ENCODE data around the gene PASK. TPM values are rescaled to one million over a fixed set of nuclear protein-coding genes. Genes with fewer than 3 reads are reported as not detected.

PASK gene
- total and polyA plus RNA-seq, 8 donors: 0.58 to 56.7 (median 5.9) TPM

DNA sequence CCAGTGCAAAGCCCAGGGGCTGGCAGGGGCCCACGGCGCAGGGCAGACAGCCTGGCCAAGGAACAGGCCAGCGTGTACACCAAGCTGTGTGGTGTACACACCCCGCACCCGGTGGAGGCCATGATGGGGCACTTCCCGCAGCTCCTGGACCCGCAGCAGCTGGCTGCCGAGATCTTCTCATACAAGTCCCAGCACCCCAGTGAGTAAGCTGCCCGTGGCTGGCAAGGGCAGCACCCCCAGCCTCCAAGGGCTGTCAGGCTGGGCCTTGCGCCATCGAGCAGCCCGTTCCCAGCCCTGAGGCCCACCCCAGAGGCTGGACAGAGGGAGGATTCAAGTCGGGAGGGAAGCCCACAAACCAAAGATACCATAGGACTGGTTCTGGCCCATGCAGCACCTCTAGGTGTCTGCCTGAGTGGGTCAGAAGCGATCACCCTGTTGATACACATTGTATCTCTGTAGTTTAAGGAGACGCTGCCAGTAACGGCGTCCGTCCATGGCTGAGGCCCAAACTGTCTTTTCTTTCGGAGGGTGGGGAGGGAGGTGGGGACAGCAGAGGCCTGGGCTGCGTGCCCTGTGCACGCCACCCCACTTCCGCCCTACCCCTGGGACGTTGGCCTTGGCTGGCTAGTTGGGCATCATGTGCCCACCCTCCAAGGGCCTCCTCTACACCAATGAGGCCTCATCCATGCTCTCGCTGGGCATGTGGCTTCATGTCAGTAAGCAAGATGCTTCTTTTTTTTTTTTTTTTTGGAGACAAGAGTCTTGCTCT, 30.4 kb downstream of the PASK start:
- Histone ChIP-seq H3K36me3 (peaks cover 0 to 28% (median 24%) of the 10 kb centered on the region in 4 donors), H3K9me3 (no peaks in the 10 kb centered on the region), H3K4me1 (no peaks in the 10 kb centered on the region), H3K27ac (no peak overlapping the region), H3K27me3 (no peaks in the 10 kb centered on the region), H3K4me3 (no peak overlapping the region)
- 92 to 95% (median 93%) methylated on average over 16 to 24 of the region's 24 CpGs for WGBS, 5 donors
- intact Hi-C loops (cut with DNase I; ENCODE audit: low total_unique reads): no loop called here
- TF ChIP-seq, protein P1, sequence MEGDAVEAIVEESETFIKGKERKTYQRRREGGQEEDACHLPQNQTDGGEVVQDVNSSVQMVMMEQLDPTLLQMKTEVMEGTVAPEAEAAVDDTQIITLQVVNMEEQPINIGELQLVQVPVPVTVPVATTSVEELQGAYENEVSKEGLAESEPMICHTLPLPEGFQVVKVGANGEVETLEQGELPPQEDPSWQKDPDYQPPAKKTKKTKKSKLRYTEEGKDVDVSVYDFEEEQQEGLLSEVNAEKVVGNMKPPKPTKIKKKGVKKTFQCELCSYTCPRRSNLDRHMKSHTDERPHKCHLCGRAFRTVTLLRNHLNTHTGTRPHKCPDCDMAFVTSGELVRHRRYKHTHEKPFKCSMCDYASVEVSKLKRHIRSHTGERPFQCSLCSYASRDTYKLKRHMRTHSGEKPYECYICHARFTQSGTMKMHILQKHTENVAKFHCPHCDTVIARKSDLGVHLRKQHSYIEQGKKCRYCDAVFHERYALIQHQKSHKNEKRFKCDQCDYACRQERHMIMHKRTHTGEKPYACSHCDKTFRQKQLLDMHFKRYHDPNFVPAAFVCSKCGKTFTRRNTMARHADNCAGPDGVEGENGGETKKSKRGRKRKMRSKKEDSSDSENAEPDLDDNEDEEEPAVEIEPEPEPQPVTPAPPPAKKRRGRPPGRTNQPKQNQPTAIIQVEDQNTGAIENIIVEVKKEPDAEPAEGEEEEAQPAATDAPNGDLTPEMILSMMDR (IDR thresholded peaks at IDR 0.05): no peak
- TF ChIP-seq EP300 (IDR thresholded peaks at IDR 0.05): no peak
- TF ChIP-seq POLR2A (IDR thresholded peaks at IDR 0.05): no peak
- no peak for TF ChIP-seq POLR2AphosphoS5 (IDR thresholded peaks at IDR 0.05)
- no peak for DNase-seq

DNA sequence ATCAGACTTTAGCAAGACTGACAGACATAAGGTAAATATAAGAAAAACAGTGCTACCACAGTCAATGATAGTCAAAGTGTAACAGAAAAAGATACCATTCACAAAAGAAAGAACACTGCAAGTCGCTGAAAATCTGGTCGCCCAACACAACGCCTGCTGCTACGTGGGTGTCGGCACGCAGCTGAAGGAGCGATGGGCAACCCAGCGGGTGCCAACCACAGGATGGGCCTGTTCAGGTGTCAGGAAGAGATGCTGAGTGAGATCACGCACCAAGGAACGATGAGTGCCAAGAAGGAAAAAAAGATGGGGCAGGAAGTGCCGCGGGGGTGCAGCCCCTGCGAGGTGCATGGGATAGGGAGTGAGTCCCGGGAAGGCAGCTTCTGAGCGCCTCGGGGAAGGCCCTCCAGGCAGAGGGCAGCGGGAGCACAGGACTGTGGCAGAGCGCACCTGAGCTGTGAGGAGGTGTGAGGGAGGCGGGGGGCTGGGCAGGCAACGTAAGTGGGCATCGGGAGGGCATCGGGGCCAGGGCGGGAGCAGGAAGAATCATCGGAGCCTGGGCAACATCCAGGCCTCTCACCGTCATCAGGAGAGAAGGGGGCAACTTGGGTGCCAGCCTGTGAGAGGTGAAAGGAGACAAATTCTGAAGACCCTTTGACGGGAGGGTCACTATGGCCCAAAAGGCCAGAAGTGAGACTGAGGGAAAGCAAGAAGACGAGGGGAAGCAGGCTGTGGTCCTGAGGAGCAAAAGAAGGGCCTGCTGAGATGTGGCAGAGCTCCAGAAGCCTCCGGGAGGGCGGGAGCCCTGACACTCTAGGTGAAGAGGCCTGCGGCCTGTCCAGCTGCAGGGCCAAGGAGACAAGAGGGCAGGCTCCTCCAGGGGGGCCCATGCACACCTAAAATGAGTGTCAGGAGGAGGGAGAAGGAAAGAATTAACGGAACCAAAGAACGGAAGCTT, 32.4 kb downstream of the PASK start:
- Histone ChIP-seq H3K27me3 (no peaks in the 10 kb centered on the region), H3K4me1 (no peaks in the 10 kb centered on the region), H3K36me3 (peaks cover 0 to 20% (median 17%) of the 10 kb centered on the region in 4 donors), H3K9me3 (no peaks in the 10 kb centered on the region), H3K27ac (no peak overlapping the region), H3K4me3 (no peak overlapping the region)
- no peak for TF ChIP-seq POLR2AphosphoS5 (IDR thresholded peaks at IDR 0.05)
- no peak for TF ChIP-seq POLR2A (IDR thresholded peaks at IDR 0.05)
- no peak for TF ChIP-seq EP300 (IDR thresholded peaks at IDR 0.05)
- TF ChIP-seq, protein P1 (IDR thresholded peaks at IDR 0.05): no peak
- intact Hi-C loops (cut with DNase I; ENCODE audit: low total_unique reads): no loop called here
- 90 to 96% (median 94%) methylated on average over 32 of the region's 32 CpGs for WGBS, 5 donors
- DNase-seq: no peak

DNA sequence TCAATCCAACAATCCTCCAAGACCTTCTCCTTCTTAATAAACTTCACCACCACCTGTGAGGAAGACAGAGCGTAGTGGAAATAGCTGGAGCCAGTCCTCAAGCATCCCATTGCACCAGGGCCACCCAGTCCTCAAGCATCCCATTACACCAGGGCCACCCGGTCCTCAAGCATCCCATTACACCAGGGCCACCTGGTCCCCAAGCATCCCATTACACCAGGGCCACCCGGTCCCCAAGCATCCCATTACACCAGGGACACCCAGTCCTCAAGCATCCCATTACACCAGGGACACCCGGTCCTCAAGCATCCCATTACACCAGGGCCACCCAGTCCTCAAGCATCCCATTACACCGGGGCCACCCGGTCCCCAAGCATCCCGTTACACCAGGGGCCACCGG, 33.9 kb downstream of the PASK start:
- Histone ChIP-seq H3K27ac (no peak overlapping the region), H3K4me1 (no peaks in the 10 kb centered on the region), H3K27me3 (no peaks in the 10 kb centered on the region), H3K9me3 (no peaks in the 10 kb centered on the region), H3K4me3 (no peak overlapping the region), H3K36me3 (peaks cover 0 to 20% (median 14%) of the 10 kb centered on the region in 4 donors)
- DNase-seq: no peak
- intact Hi-C loops (cut with DNase I; ENCODE audit: low total_unique reads): no loop called here
- no peak for TF ChIP-seq EP300 (IDR thresholded peaks at IDR 0.05)
- TF ChIP-seq POLR2A (IDR thresholded peaks at IDR 0.05): no peak
- TF ChIP-seq POLR2AphosphoS5 (IDR thresholded peaks at IDR 0.05): no peak
- TF ChIP-seq, protein P1 (IDR thresholded peaks at IDR 0.05): no peak
- WGBS, 5 donors: 72 to 96% (median 83%) methylated on average over 8 of the region's 8 CpGs

DNA sequence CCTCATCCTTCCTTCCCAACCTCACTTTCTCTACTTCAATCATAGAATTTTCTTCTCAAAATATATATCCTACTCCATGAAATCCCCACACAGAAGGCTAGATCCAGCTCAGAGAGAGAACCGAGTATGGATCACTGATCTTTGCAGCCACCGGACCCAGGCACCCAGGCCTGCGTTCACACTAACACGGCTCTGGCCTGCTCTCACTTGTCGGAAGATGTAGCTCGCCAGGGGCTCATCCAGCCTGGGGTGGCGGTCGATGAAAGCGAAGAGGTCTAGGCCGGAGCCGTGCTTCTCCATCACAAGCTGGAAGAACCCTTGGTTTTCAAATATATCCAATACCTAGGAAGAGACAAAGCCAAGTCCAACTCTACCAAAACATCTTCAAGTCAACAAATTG, 34.4 kb downstream of the PASK start:
- Histone ChIP-seq H3K4me1 (no peaks in the 10 kb centered on the region), H3K4me3 (no peak overlapping the region), H3K9me3 (no peaks in the 10 kb centered on the region), H3K36me3 (peaks cover 0 to 20% (median 14%) of the 10 kb centered on the region in 4 donors), H3K27ac (no peak overlapping the region), H3K27me3 (no peaks in the 10 kb centered on the region)
- no peak for DNase-seq
- TF ChIP-seq POLR2A (IDR thresholded peaks at IDR 0.05): no peak
- no peak for TF ChIP-seq POLR2AphosphoS5 (IDR thresholded peaks at IDR 0.05)
- no peak for TF ChIP-seq EP300 (IDR thresholded peaks at IDR 0.05)
- TF ChIP-seq, protein P1 (IDR thresholded peaks at IDR 0.05): no peak
- intact Hi-C loops (cut with DNase I; ENCODE audit: low total_unique reads): no loop called here
- WGBS, 5 donors: 93 to 98% (median 94%) methylated on average over 11 of the region's 11 CpGs
